Lung (tissue), 12 donors: ENCODE results near the gene NRIP3. TPM values are rescaled to one million over a fixed set of nuclear protein-coding genes. Genes with fewer than 3 reads are reported as not detected.

Experiments
- ATAC-seq: fragments of 200-7000 bp; cut with Tn5 transposase; one replicate; pipeline ENCODE4 v1.9.1; 2020; ENCODE audit warnings: moderate number of reproducible peaks; ENCODE audit not compliant: insufficient read depth, low FRiP score
- DNase-seq, 3 donors: peaks; one replicate each; pipeline ENCODE4 v3.0.0-alpha.2; 2013 to 2017
- H3K27ac ChIP-seq, 2 donors: one replicate each; pipeline ENCODE4 v1.5.1; 2013; ENCODE audit warnings: mild to moderate bottlenecking in 2 of 2, moderate library complexity in 2 of 2, control low read depth in 1 of 2, inconsistent platforms in 1 of 2, low read depth in 1 of 2, low read length in 1 of 2
- H3K27me3 ChIP-seq, 3 donors: one replicate each; pipeline ENCODE4 v1.5.1; 2013; ENCODE audit warnings: low read length in 2 of 3; ENCODE audit not compliant: control insufficient read depth in 3 of 3, insufficient read depth in 3 of 3
- H3K36me3 ChIP-seq, 4 donors: one replicate each; pipeline ENCODE4 v1.5.1; 2013; ENCODE audit warnings: low read length in 4 of 4, mild to moderate bottlenecking in 1 of 4, moderate library complexity in 1 of 4; ENCODE audit not compliant: control insufficient read depth in 4 of 4, insufficient read depth in 4 of 4
- H3K4me1 ChIP-seq, 5 donors: one replicate each; pipeline ENCODE4 v1.5.1; 2013; ENCODE audit warnings: low read length in 5 of 5, mild to moderate bottlenecking in 2 of 5, moderate library complexity in 1 of 5; ENCODE audit not compliant: control insufficient read depth in 5 of 5, insufficient read depth in 5 of 5
- H3K4me3 ChIP-seq: one replicate; pipeline ENCODE4 v1.5.1; 2013; ENCODE audit warnings: mild to moderate bottlenecking, control low read depth, moderate library complexity
- H3K9ac ChIP-seq, 2 donors: one replicate each; pipeline ENCODE4 v1.5.1; 2013; ENCODE audit warnings: low read length in 2 of 2, control low read depth in 1 of 2; ENCODE audit not compliant: insufficient read depth in 1 of 2
- H3K9me3 ChIP-seq, 4 donors: one replicate each; pipeline ENCODE4 v1.5.1; 2013; ENCODE audit warnings: low read length in 3 of 4, mild to moderate bottlenecking in 1 of 4, moderate library complexity in 1 of 4; ENCODE audit not compliant: control insufficient read depth in 4 of 4, insufficient read depth in 3 of 4
- WGBS, 2 donors: extraction: QIAGEN DNeasy Blood & Tissue Kit; methylation state at CpG; one replicate each; pipeline ENCODE4 v1.1.7; 2013; 5-methylcytosine and 5-hydroxymethylcytosine counted together
- polyA plus RNA-seq, 2 donors: library from polyadenylated mRNA; stranded (reverse); fragments of 200-250 nt; gene quantifications; one replicate each; pipeline ENCODE4 v1.2.1, GENCODE V29; 2013
- total RNA-seq, 2 donors: library from RNA; depleted of rRNA in 1 of 2; stranded (reverse); fragments of >200 nt in 1 of 2; gene quantifications; one replicate each; pipeline ENCODE4 v1.2.1, GENCODE V29; 2014 to 2021
- TF ChIP-seq, protein P1 (sequence below): IDR thresholded peaks from 2 replicates; pipeline ENCODE4 v1.5.1; 2012; ENCODE audit warnings: mild to moderate bottlenecking; ENCODE audit errors: control extremely low read depth, extremely low read depth
- donor health status: control.
- donor health status: control.
- donor health status: Bipolar disorder and iron deficiency.
- donor health status: healthy.
- donor health status: DM: yes; HTN: yes; CAD: no.

The NRIP3 gene
- total and polyA plus RNA-seq, 4 donors = 0.28 to 2.2 (median 1.9) TPM

DNA sequence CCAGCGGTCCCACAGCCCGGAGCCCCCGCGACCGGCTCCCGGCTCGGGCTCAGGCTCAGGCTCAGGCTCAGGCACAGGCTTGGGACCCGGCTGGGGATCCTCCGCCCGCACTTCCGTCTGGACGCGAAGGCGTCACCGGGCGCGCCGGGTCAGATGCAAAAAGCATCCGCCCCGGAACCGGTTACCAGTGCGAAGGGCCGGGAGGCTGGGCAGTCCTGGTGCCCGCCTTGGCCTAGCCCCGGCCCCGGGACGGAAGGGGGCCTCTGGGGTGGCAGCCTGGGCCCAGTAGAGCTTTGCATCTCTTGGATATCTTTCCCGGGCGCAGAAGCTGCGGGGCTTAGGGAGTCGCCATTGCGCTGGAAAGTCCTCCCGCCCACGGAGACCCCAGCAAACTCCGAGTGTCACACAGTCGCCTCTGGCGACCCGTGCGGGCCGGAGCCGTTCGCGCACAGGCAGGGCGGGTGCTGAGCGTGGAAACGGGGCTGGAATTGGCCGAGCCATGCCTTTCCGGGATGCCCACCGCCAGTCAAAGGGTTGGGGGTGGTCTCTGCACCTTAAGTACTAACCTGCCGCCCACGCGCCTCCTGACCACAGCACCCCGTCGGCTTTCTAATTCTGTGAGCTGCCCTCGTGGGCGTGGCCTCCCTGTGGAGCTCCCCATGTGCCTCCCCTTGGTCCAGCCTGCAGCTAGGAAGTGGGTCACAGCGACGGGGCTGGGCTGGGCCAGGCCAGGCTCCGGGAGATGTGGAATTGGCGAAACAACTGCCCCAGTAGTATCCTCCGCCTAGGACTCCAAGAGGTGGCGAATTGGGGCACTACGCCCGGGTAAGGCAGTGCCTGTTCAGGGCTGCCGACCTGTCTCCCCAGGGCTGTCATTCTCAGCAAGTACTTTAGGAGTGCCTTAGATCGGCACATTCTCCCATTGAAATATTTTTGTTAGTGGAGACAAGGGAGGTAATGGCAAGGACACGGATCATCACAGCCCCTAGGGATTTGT is 39.2 kb downstream of the NRIP3 start, which contains the start of gene TMEM9B:
TMEM9B (minus strand) TSS at position 119 of the 997 bp plus-strand sequence. CDS start 129 bp downstream, outside the sequence.
- peaks cover 0 to 19% (median 8%) of the 10 kb centered on the region in 5 donors for H3K4me1 ChIP-seq
- TF ChIP-seq, protein P1, sequence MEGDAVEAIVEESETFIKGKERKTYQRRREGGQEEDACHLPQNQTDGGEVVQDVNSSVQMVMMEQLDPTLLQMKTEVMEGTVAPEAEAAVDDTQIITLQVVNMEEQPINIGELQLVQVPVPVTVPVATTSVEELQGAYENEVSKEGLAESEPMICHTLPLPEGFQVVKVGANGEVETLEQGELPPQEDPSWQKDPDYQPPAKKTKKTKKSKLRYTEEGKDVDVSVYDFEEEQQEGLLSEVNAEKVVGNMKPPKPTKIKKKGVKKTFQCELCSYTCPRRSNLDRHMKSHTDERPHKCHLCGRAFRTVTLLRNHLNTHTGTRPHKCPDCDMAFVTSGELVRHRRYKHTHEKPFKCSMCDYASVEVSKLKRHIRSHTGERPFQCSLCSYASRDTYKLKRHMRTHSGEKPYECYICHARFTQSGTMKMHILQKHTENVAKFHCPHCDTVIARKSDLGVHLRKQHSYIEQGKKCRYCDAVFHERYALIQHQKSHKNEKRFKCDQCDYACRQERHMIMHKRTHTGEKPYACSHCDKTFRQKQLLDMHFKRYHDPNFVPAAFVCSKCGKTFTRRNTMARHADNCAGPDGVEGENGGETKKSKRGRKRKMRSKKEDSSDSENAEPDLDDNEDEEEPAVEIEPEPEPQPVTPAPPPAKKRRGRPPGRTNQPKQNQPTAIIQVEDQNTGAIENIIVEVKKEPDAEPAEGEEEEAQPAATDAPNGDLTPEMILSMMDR = no peak
- peak; percentile 93 to 94 (median 93) for DNase-seq
- H3K27ac ChIP-seq = peak within 1 kb of the TSS; percentile 92 to 95
- H3K36me3 ChIP-seq = peaks cover 0 to 9% (median 0%) of the 10 kb centered on the region in 4 donors
- H3K4me3 ChIP-seq = peak within 1 kb of the TSS; percentile 86
- peak within 1 kb of the TSS; percentile 80 to 82 for H3K9ac ChIP-seq
- no peaks in the 10 kb centered on the region for H3K27me3 ChIP-seq
- peak; percentile 95 for ATAC-seq
- WGBS, 2 donors = 0% methylated on average over 66 to 67 of the region's 67 CpGs
- H3K9me3 ChIP-seq = no peaks in the 10 kb centered on the region

DNA sequence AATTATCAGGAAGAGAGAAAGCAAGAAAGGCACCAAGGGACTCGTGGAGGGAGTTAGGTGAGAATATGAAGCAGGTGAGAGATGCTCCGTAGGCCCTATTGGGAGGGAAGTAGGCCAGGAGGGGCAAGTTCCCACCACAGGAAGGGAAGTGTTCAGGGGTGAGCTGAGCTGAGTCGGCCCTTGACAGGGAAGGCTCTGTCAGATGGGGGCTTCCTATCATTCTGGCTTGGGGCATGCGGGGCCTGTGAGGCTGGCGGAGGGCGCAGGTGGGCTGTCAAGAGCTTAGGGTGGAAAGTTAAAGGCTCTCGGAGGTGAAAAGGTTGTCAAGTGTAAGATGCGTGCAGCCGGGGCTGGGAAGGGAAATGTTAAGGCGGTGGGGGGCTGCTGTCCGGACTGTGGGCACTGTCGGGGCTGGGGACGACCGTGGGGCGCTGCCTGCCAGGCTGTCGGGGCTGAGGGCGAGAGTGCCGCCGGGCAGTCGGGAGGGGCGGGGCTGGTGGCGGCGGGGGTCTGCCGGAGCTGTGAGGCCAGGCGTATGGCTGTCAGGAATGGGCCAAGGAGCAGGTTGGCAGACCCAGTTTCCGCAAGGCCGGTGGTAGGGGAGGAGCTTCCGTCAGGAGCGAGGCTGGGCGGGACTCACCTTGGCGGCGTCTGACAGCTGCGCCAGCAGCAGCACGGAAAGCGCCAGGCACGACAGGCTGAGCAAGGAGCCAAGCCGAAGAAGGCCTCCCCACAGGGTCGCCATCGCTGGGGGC is 40.1 kb downstream of the NRIP3 start:
- DNase-seq (no peak), ATAC-seq (peak; percentile 76)
- Histone ChIP-seq H3K27me3 (no peaks in the 10 kb centered on the region), H3K9me3 (no peaks in the 10 kb centered on the region), H3K4me3 (peak overlapping the region; percentile 86), H3K9ac (peak overlapping the region; percentile 59 to 80), H3K4me1 (peaks cover 0 to 24% (median 8%) of the 10 kb centered on the region in 5 donors), H3K27ac (peak overlapping the region; percentile 92 to 95), H3K36me3 (peaks cover 0 to 9% (median 0%) of the 10 kb centered on the region in 4 donors)
- TF ChIP-seq, protein P1 = no peak
- 2 to 3% methylated on average over 39 of the region's 39 CpGs for WGBS, 2 donors

DNA sequence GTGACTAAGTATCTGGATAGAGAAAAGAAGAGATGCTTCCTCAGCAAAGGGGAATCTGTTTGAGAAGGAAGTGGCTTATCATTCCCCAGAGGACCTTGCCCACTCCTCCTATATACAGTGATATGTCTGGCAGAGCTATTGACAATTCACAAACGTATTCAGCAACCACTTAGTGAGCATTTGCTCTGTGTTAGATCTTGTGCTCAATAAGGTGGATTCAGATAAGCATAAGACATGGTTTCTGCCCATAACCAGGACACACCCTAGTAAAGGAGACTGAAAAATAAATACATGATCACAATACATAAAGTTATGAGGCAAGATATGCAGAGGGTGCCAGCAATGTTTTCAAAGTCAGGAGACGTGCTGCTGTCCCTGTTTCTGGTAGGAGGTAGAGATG is 41.0 kb downstream of the NRIP3 start:
- ATAC-seq (no peak), DNase-seq (no peak)
- H3K36me3 ChIP-seq = peaks cover 0 to 9% (median 0%) of the 10 kb centered on the region in 4 donors
- H3K4me1 ChIP-seq = peaks cover 0 to 24% (median 8%) of the 10 kb centered on the region in 5 donors
- H3K27ac ChIP-seq = no peak overlapping the region
- 16 to 40% methylated on average over 2 of the region's 2 CpGs for WGBS, 2 donors
- no peaks in the 10 kb centered on the region for H3K9me3 ChIP-seq
- no peak overlapping the region for H3K4me3 ChIP-seq
- peak overlapping the region in 1 of 2 donors; percentile 11 for H3K9ac ChIP-seq
- H3K27me3 ChIP-seq = no peaks in the 10 kb centered on the region
- TF ChIP-seq, protein P1 = no peak
